Tibial nerve (tissue), 4 donors: ENCODE results near the gene PRXL2C. TPM values are rescaled to one million over a fixed set of nuclear protein-coding genes. Genes with fewer than 3 reads are reported as not detected.
A peak's percentile ranks its signal among the peaks of the same experiment; 100 is the strongest.

Experiments used
- DNase-seq, 2 donors: peaks; one replicate each; pipeline ENCODE4 v3.0.0-alpha.2; 2019; ENCODE audit warnings: low spot score in 2 of 2
- H3K27ac ChIP-seq, 4 donors: fragments of 200-600 bp; sonication (generic) in 3 of 4; one replicate each; pipeline ENCODE4 v1.5.1; 2017 to 2019; ENCODE audit warnings: mild to moderate bottlenecking in 1 of 4
- H3K27me3 ChIP-seq, 2 donors: fragments of 200-600 bp; sonication (generic) in 1 of 2; one replicate each; pipeline versions ENCODE4 v1.5.1 to v1.6.0; 2017 to 2019
- H3K36me3 ChIP-seq, 3 donors: fragments of 200-600 bp; sonication (generic); one replicate each; pipeline ENCODE4 v1.5.1; 2018 to 2019
- H3K4me1 ChIP-seq, 4 donors: fragments of 200-600 bp; sonication (generic) in 3 of 4; one replicate each; pipeline ENCODE4 v1.5.1; 2017 to 2019
- H3K4me3 ChIP-seq, 4 donors: fragments of 200-600 bp; sonication (generic) in 3 of 4; one replicate each; pipeline ENCODE4 v1.5.1; 2017 to 2019; ENCODE audit warnings: mild to moderate bottlenecking in 1 of 4, moderate library complexity in 1 of 4
- H3K9me3 ChIP-seq, 4 donors: fragments of 200-600 bp; sonication (generic) in 3 of 4; one replicate each; pipeline ENCODE4 v1.5.1; 2017 to 2019
- CTCF ChIP-seq, 5 experiments: fragments of 200-600 bp in 3 of 5; fragments of 450-650 bp in 2 of 5; sonication (generic) in 3 of 5; IDR thresholded peaks; one replicate each; pipeline ENCODE4 v1.5.1; 2016 to 2019; ENCODE audit warnings: antibody characterized with exemption in 5 of 5, mild to moderate bottlenecking in 3 of 5, moderate library complexity in 2 of 5
- EP300 ChIP-seq, 2 donors: sonication (generic); formaldehyde crosslinking; IDR thresholded peaks; one replicate each; pipeline ENCODE4 v1.6.1; 2017; ENCODE audit warnings: antibody characterized with exemption in 2 of 2, mild to moderate bottlenecking in 1 of 2
- POLR2A ChIP-seq, 2 donors: fragments of 450-650 bp; IDR thresholded peaks; one replicate each; pipeline ENCODE4 v1.6.1; 2017; ENCODE audit warnings: antibody characterized with exemption in 2 of 2, mild to moderate bottlenecking in 2 of 2, moderate library complexity in 2 of 2
- WGBS, 2 donors: methylation state at CpG; one replicate each; pipeline ENCODE4 v1.1.5; 2018; 5-methylcytosine and 5-hydroxymethylcytosine counted together
- total RNA-seq, 4 donors: library from RNA; depleted of rRNA; stranded (reverse); fragments of >200 nt; gene quantifications; one replicate each; pipeline ENCODE4 v1.1.0, GENCODE V29; 2016

The PRXL2C gene
- total RNA-seq, 4 donors from 2014 or later, result 14.9 to 52.7 (median 20.6) TPM

DNA sequence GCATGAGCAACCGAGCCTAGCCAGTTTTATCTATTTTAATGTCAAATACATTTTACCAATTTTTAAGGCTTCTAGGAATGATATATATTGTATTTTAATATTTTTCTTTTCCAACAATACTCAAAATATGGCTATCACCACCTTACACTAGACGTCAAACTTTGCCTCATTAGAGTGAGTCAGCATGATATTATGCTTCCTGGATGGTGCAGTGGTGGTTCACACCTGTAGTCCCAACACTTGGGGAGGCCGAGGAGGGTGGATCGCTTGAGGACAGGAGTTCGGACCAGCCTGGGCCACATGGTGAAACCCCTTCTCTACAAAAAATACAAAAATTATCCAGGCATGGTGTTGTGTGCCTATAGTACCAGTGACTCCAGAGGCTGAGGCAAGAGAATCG, 28.2 kb downstream of the PRXL2C start:
- Histone ChIP-seq H3K27ac (no peak overlapping the region), H3K9me3 (no peaks in the 10 kb centered on the region), H3K4me1 (no peaks in the 10 kb centered on the region), H3K4me3 (no peak overlapping the region), H3K36me3 (no peaks in the 10 kb centered on the region), H3K27me3 (no peaks in the 10 kb centered on the region)
- 90 to 92% methylated on average over 6 of the region's 6 CpGs for WGBS, 2 donors
- TF ChIP-seq EP300 (IDR thresholded peaks at IDR 0.05) (no peak), POLR2A (IDR thresholded peaks at IDR 0.05) (no peak), CTCF (IDR thresholded peaks at IDR 0.05) (no peak)
- no peak for DNase-seq

DNA sequence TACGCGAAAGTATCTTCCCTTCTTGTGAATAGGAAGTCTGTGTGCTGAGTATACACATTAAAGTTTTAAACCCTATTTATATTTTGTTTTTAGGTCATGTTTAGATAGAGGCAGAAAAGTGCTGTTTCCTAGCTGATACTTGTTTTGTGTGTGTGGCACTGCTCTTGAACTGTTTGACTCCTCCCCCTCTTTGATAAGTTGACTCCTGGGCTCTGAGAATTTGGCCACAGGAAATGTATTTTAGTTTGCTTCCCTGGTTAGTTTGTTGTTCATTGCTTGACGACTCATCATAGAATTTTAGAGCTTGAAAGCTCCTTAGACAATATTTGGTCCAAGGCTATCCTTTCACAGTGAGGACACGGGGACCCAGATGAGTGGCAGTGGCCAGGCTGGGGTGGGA, 33.5 kb downstream of the PRXL2C start:
- no peaks in the 10 kb centered on the region for H3K36me3 ChIP-seq
- DNase-seq, result no peak
- 75 to 80% methylated on average over 4 of the region's 4 CpGs for WGBS, 2 donors

DNA sequence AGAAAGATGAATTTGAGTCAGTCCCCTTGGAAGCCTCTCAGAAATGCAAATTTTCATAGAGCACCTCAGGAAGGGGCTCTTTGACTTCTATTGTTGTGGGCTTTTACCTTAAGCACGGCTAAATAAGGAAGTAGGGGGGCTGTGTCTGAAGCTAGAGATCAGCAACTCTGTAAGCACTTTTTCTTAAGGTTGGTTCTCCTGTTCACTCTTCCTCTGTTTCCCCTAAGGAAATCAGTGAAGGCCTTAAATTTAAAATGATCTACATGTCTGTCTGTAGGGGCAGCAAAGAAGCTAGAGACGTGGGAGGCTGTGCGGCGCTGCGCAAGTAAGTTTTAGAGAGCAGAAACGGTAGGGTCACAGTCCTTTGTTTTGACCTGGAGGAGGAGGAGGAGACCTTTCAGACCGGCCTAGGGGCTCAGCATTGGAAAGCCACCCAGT, 34.3 kb downstream of the PRXL2C start:
- no peaks in the 10 kb centered on the region for H3K9me3 ChIP-seq
- no peak overlapping the region for H3K4me3 ChIP-seq
- H3K27ac ChIP-seq, result no peak overlapping the region
- no peaks in the 10 kb centered on the region for H3K27me3 ChIP-seq
- DNase-seq, result no peak
- no peak for TF ChIP-seq CTCF (IDR thresholded peaks at IDR 0.05)
- TF ChIP-seq EP300 (IDR thresholded peaks at IDR 0.05), result no peak
- no peak for TF ChIP-seq POLR2A (IDR thresholded peaks at IDR 0.05)
- no peaks in the 10 kb centered on the region for H3K36me3 ChIP-seq
- 48 to 61% methylated on average over 7 of the region's 7 CpGs for WGBS, 2 donors
- peaks cover 0 to 19% (median 2%) of the 10 kb centered on the region in 4 donors for H3K4me1 ChIP-seq

More for the DNA sequence above, 33.5 kb downstream of the PRXL2C start:
- H3K27me3 ChIP-seq, result no peaks in the 10 kb centered on the region
- H3K4me3 ChIP-seq, result no peak overlapping the region
- H3K27ac ChIP-seq, result no peak overlapping the region
- no peaks in the 10 kb centered on the region for H3K9me3 ChIP-seq
- TF ChIP-seq POLR2A (IDR thresholded peaks at IDR 0.05) (no peak), EP300 (IDR thresholded peaks at IDR 0.05) (no peak)
- peaks cover 0 to 19% (median 2%) of the 10 kb centered on the region in 4 donors for H3K4me1 ChIP-seq

GRCh38 chr9:96620181-96620514, 35.0 kb downstream of the PRXL2C start:
- Histone ChIP-seq H3K4me3 (peak overlapping the region; percentile 44 to 71 (median 47)), H3K27me3 (no peaks in the 10 kb centered on the region), H3K36me3 (no peaks in the 10 kb centered on the region), H3K9me3 (no peaks in the 10 kb centered on the region), H3K27ac (no peak overlapping the region), H3K4me1 (peaks cover 0 to 19% (median 2%) of the 10 kb centered on the region in 4 donors)
- TF ChIP-seq EP300 (IDR thresholded peaks at IDR 0.05) (no peak), CTCF (IDR thresholded peaks at IDR 0.05) (no peak), POLR2A (IDR thresholded peaks at IDR 0.05) (no peak)
- 62 to 69% methylated on average over 11 of the region's 11 CpGs for WGBS, 2 donors
- no peak for DNase-seq

GRCh38 chr9:96619491-96620180, 35.5 kb downstream of the PRXL2C start, which contains the start of gene CDC14B:
Gene CDC14B, minus strand, starts transcription at chr9:96619843. Its CDS starts 465 bp downstream, at chr9:96619378.
- TF ChIP-seq POLR2A (IDR thresholded peaks at IDR 0.05) (peak in 1 of 2 donors; percentile 28), CTCF (IDR thresholded peaks at IDR 0.05) (peak in 3 of 5 experiments; percentile 12 to 46 (median 37)), EP300 (IDR thresholded peaks at IDR 0.05) (peak in 1 of 2 donors; percentile 14)
- H3K4me3 ChIP-seq, result peak within 1 kb of the TSS; percentile 44 to 71 (median 52)
- H3K9me3 ChIP-seq, result no peaks in the 10 kb centered on the region
- no peaks in the 10 kb centered on the region for H3K27me3 ChIP-seq
- H3K36me3 ChIP-seq, result no peaks in the 10 kb centered on the region
- peak; percentile 70 to 75 for DNase-seq
- H3K27ac ChIP-seq, result peak within 1 kb of the TSS; percentile 10 to 90 (median 80)
- H3K4me1 ChIP-seq, result peaks cover 0 to 19% (median 2%) of the 10 kb centered on the region in 4 donors
- WGBS, 2 donors, result 1 to 3% methylated on average over 25 to 44 of the region's 66 CpGs
